Measurements from ENCODE around the gene RBFOX2. TPM values are rescaled to one million over a fixed set of nuclear protein-coding genes. Genes with fewer than 3 reads are reported as not detected.

Gene RBFOX2
- total RNA-seq, 1 donor from 2014 or later: 126 TPM

GRCh38 chr22:35956850-35957249 lies 71.8 kb downstream of the RBFOX2 start:
- Mint-ChIP-seq H3K27ac (ENCODE audit: unreplicated experiment) (no peak overlapping the region), H3K36me3 (ENCODE audit: low read depth) (no peaks in the 10 kb centered on the region), H3K4me3 (no peak overlapping the region), H3K9me3 (no peaks in the 10 kb centered on the region), H3K27me3 (ENCODE audit: low read depth) (no peaks in the 10 kb centered on the region), H3K4me1 (peaks cover 15% of the 10 kb centered on the region)
- TF ChIP-seq CTCF (conservative IDR thresholded peaks at IDR 0.05): no peak
- DNase-seq (ENCODE audit: low read depth, low spot score): no peak

GRCh38 chr22:35955546-35955945 lies 73.1 kb downstream of the RBFOX2 start:
- H3K4me3 Mint-ChIP-seq: no peak overlapping the region
- H3K27ac Mint-ChIP-seq (ENCODE audit: unreplicated experiment): no peak overlapping the region
- no peaks in the 10 kb centered on the region for H3K27me3 Mint-ChIP-seq (ENCODE audit: low read depth)
- DNase-seq (ENCODE audit: low read depth, low spot score): no peak
- TF ChIP-seq CTCF (conservative IDR thresholded peaks at IDR 0.05): no peak
- H3K4me1 Mint-ChIP-seq: peaks cover 7% of the 10 kb centered on the region
- H3K9me3 Mint-ChIP-seq: no peaks in the 10 kb centered on the region
- no peaks in the 10 kb centered on the region for H3K36me3 Mint-ChIP-seq (ENCODE audit: low read depth)

- Mint-ChIP-seq H3K27ac (ENCODE audit: unreplicated experiment) (no peak overlapping the region), H3K36me3 (ENCODE audit: low read depth) (peaks cover 2% of the 10 kb centered on the region), H3K4me3 (no peak overlapping the region), H3K27me3 (ENCODE audit: low read depth) (no peaks in the 10 kb centered on the region), H3K9me3 (no peaks in the 10 kb centered on the region), H3K4me1 (peaks cover 4% of the 10 kb centered on the region)
- no peak for DNase-seq (ENCODE audit: low read depth, low spot score)
- no peak for TF ChIP-seq CTCF (conservative IDR thresholded peaks at IDR 0.05)
These were observed 76.0 kb downstream of the RBFOX2 start for GRCh38 chr22:35952576-35952975.

- no peaks in the 10 kb centered on the region for H3K9me3 Mint-ChIP-seq
- peaks cover 2% of the 10 kb centered on the region for H3K36me3 Mint-ChIP-seq (ENCODE audit: low read depth)
- no peaks in the 10 kb centered on the region for H3K27me3 Mint-ChIP-seq (ENCODE audit: low read depth)
- no peak overlapping the region for H3K4me3 Mint-ChIP-seq
- no peak for TF ChIP-seq CTCF (conservative IDR thresholded peaks at IDR 0.05)
- DNase-seq (ENCODE audit: low read depth, low spot score): no peak
- peaks cover 4% of the 10 kb centered on the region for H3K4me1 Mint-ChIP-seq
- H3K27ac Mint-ChIP-seq (ENCODE audit: unreplicated experiment): no peak overlapping the region
These were observed 78.4 kb downstream of the RBFOX2 start for GRCh38 chr22:35950262-35950661.

- no peak for DNase-seq (ENCODE audit: low read depth, low spot score)
- Mint-ChIP-seq H3K4me1 (no peaks in the 10 kb centered on the region), H3K4me3 (no peak overlapping the region), H3K27ac (ENCODE audit: unreplicated experiment) (no peak overlapping the region), H3K27me3 (ENCODE audit: low read depth) (no peaks in the 10 kb centered on the region), H3K9me3 (no peaks in the 10 kb centered on the region), H3K36me3 (ENCODE audit: low read depth) (peaks cover 2% of the 10 kb centered on the region)
- no peak for TF ChIP-seq CTCF (conservative IDR thresholded peaks at IDR 0.05)
These were observed 79.4 kb downstream of the RBFOX2 start for GRCh38 chr22:35949243-35949642.

All from neural crest cell (in vitro differentiated cells).